HEK293 (cell line): ENCODE data around the gene SGIP1.

Experiments
- CTCF ChIA-PET: fragments of 350-600 bp; formaldehyde crosslinking; extraction: SDS; loops from one replicate; lab custom pipeline; 2021; ENCODE audit warnings: antibody characterized with exemption; lab: Yijun Ruan, JAX
- POLR2A ChIA-PET: fragments of 300-600 bp; formaldehyde crosslinking; extraction: SDS; loops from one replicate; lab custom pipeline; 2020; ENCODE audit warnings: antibody characterized with exemption, inconsistent platforms; lab: Yijun Ruan, JAX
- H3K27ac ChIP-seq: fragments of 200-500 bp; sonication (Bioruptor generic); 2 replicates; pipeline ENCODE4 v1.5.1; 2014; ENCODE audit warnings: low read depth, low read length, control low read depth, inconsistent platforms; ENCODE audit errors: extremely low read depth
- H3K36me3 ChIP-seq, 2 experiments: fragments of 200-500 bp in 1 of 2; sonication (Bioruptor generic) in 1 of 2; 1 replicate in 1 of 2; 2 replicates in 1 of 2; pipeline ENCODE4 v1.5.1; 2014 to 2017; ENCODE audit warnings: inconsistent platforms in 2 of 2, low read length in 2 of 2; ENCODE audit not compliant: control insufficient read depth in 2 of 2, insufficient read depth in 1 of 2
- H3K4me1 ChIP-seq: fragments of 200-500 bp; sonication (Bioruptor generic); 2 replicates; pipeline ENCODE4 v1.5.1; 2014; ENCODE audit warnings: mild to moderate bottlenecking, low read length, inconsistent platforms; ENCODE audit not compliant: control insufficient read depth, insufficient read depth
- H3K4me3 ChIP-seq: 2 replicates; pipeline ENCODE4 v1.5.1; 2011; ENCODE audit warnings: low read depth, mild to moderate bottlenecking, control low read depth, low read length, moderate library complexity
- H3K9me3 ChIP-seq: fragments of 200-500 bp; sonication (Bioruptor generic); 2 replicates; pipeline ENCODE4 v1.5.1; 2014; ENCODE audit warnings: low read depth, low read length, inconsistent platforms; ENCODE audit not compliant: control insufficient read depth, insufficient read depth
- GFI1B ChIP-seq: fragments of 450-650 bp; formaldehyde crosslinking; IDR thresholded peaks from 2 replicates; pipeline ENCODE4 v1.5.1; 2016; ENCODE audit warnings: missing biosample characterization, missing genetic modification characterization
- GLI2 ChIP-seq: fragments of 450-650 bp; formaldehyde crosslinking; IDR thresholded peaks from 2 replicates; pipeline ENCODE4; 2017; ENCODE audit warnings: missing biosample characterization, missing genetic modification characterization, low read depth, borderline replicate concordance
- KLF16 ChIP-seq: fragments of 450-650 bp; formaldehyde crosslinking; IDR thresholded peaks from 2 replicates; pipeline ENCODE4 v1.5.1; 2017; ENCODE audit warnings: missing biosample characterization, missing genetic modification characterization
- SETDB1 ChIP-seq: IDR thresholded peaks from one replicate; pipeline ENCODE4 v1.6.1; 2017; ENCODE audit warnings: mild to moderate bottlenecking, low read length, moderate library complexity, mixed read lengths; ENCODE audit not compliant: insufficient read length
- SP7 ChIP-seq: fragments of 450-650 bp; formaldehyde crosslinking; IDR thresholded peaks from 2 replicates; pipeline ENCODE4 v1.5.1; 2016; ENCODE audit warnings: missing biosample characterization, missing genetic modification characterization
- TCF7L2 ChIP-seq: IDR thresholded peaks from 2 replicates; pipeline ENCODE4 v1.6.1; 2011; ENCODE audit warnings: low read depth, mild to moderate bottlenecking, inconsistent platforms, low read length, moderate library complexity, borderline replicate concordance
- ZBTB1 ChIP-seq: fragments of 450-650 bp; formaldehyde crosslinking; IDR thresholded peaks from 2 replicates; pipeline ENCODE4 v1.5.1; 2016; ENCODE audit warnings: missing biosample characterization, missing genetic modification characterization
- ZBTB21 ChIP-seq: fragments of 450-650 bp; formaldehyde crosslinking; IDR thresholded peaks from 2 replicates; pipeline ENCODE4 v1.5.1; 2017; ENCODE audit warnings: missing biosample characterization, missing genetic modification characterization
- ZBTB8A ChIP-seq: fragments of 450-650 bp; formaldehyde crosslinking; IDR thresholded peaks from 2 replicates; pipeline ENCODE4 v1.5.1; 2016; ENCODE audit warnings: missing biosample characterization, missing genetic modification characterization
- ZEB2 ChIP-seq: fragments of 450-650 bp; formaldehyde crosslinking; IDR thresholded peaks from 2 replicates; pipeline ENCODE4 v1.5.1; 2016; ENCODE audit warnings: missing biosample characterization, missing genetic modification characterization
- ZFP41 ChIP-seq: fragments of 450-650 bp; formaldehyde crosslinking; IDR thresholded peaks from 2 replicates; pipeline ENCODE4 v1.5.1; 2016; ENCODE audit warnings: missing biosample characterization, missing genetic modification characterization, borderline replicate concordance
- ZIC2 ChIP-seq: fragments of 450-650 bp; formaldehyde crosslinking; IDR thresholded peaks from 2 replicates; pipeline ENCODE4 v1.5.1; 2016; ENCODE audit warnings: missing biosample characterization, missing genetic modification characterization
- ZNF174 ChIP-seq: fragments of 450-650 bp; formaldehyde crosslinking; IDR thresholded peaks from 2 replicates; pipeline ENCODE4 v1.5.0; 2017; ENCODE audit warnings: missing biosample characterization, mild to moderate bottlenecking, missing genetic modification characterization
- ZNF335 ChIP-seq: fragments of 450-650 bp; formaldehyde crosslinking; conservative IDR thresholded peaks from 2 replicates; pipeline ENCODE4 v1.5.1; 2016; ENCODE audit warnings: missing biosample characterization, missing genetic modification characterization
- ZNF341 ChIP-seq: fragments of 450-650 bp; formaldehyde crosslinking; IDR thresholded peaks from 2 replicates; pipeline ENCODE4; 2016; ENCODE audit warnings: low read depth, missing biosample characterization, missing genetic modification characterization
- ZNF366 ChIP-seq: fragments of 450-650 bp; formaldehyde crosslinking; conservative IDR thresholded peaks from 2 replicates; pipeline ENCODE4 v1.5.1; 2016; ENCODE audit warnings: missing biosample characterization, missing genetic modification characterization
- ZNF473 ChIP-seq: fragments of 450-650 bp; formaldehyde crosslinking; IDR thresholded peaks from 2 replicates; pipeline ENCODE4 v1.5.1; 2017; ENCODE audit warnings: missing biosample characterization, missing genetic modification characterization
- ZNF600 ChIP-seq: fragments of 450-650 bp; formaldehyde crosslinking; IDR thresholded peaks from 2 replicates; pipeline ENCODE4 v1.5.1; 2016; ENCODE audit warnings: missing biosample characterization, missing genetic modification characterization
- ZNF629 ChIP-seq: fragments of 450-650 bp; formaldehyde crosslinking; IDR thresholded peaks from 2 replicates; pipeline ENCODE4 v1.5.1; 2017; ENCODE audit warnings: missing biosample characterization, missing genetic modification characterization
- TF ChIP-seq, protein P1 (sequence below): fragments of 450-650 bp; formaldehyde crosslinking; IDR thresholded peaks from 2 replicates; pipeline ENCODE4 v1.5.1; 2016; ENCODE audit warnings: missing biosample characterization, missing genetic modification characterization, low read depth
- TF ChIP-seq, protein P2 (sequence below): fragments of 450-650 bp; formaldehyde crosslinking; IDR thresholded peaks from 2 replicates; pipeline ENCODE4 v1.5.1; 2017; ENCODE audit warnings: missing biosample characterization, missing genetic modification characterization
- TF ChIP-seq, protein P3 (sequence below): fragments of 450-650 bp; formaldehyde crosslinking; IDR thresholded peaks from 2 replicates; pipeline ENCODE4 v1.5.1; 2016; ENCODE audit warnings: missing biosample characterization, missing genetic modification characterization
- TF ChIP-seq, protein P4 (sequence below): fragments of 450-650 bp; formaldehyde crosslinking; optimal IDR thresholded peaks from 2 replicates; pipeline ENCODE3; 2016; ENCODE audit warnings: missing biosample characterization, mild to moderate bottlenecking, missing genetic modification characterization

Gene SGIP1

DNA sequence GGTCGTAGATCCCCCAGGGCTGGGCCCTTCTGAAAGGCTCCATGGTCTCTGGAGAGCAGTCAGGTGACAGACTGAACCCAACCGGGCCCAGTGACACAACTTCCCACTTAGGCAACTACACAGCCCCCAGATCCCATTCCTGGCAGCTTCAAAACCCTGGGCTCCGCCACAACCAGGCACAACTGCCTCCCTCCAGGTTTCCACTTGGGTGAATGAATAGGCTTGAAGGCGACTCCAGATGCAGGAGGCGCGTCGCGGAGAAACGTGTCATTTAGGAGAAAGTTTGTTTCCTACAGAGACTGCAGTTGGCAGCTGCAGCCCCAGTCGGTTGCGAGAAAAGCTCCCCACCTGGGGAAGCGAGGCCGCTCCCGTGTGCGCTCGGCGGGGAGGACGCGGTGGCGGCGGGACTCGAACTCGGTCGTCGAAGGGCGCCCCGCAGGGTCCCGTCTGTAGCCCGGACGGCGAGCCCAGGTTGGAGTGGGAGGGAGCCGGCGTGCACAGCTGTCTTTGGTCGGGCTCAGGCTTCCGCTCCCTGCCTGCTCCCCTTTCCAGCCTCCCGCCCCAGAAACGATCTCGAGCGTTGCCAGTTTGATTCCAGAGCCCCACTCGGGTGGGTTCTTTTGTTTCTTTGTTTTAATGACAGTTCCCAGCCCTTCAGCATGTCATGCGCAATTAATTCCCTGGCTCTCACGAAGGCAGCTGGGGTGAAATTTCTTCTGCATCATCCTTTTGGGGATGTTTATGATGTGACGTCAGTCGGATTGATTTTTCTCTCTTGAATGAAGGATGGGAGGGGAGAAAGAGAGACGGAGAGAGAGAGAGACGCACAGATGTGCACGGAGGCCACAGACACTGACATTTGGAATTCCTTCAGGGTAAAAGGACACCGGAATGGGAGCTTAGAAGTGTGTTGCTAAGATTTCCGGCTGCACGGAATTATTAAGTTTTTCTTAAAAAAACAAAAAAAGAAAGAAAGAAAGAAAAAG, 862 bp upstream of the SGIP1 start:
- POLR2A ChIA-PET, result no interaction called here
- Histone ChIP-seq H3K9me3 (no peaks in the 10 kb centered on the region), H3K4me3 (peak overlapping the region; percentile 17), H3K36me3 (no peaks in the 10 kb centered on the region), H3K27ac (no peak overlapping the region), H3K4me1 (no peaks in the 10 kb centered on the region)
- TF ChIP-seq KLF16 (tag by site-specific recombination) (no peak), SETDB1 (no peak), ZEB2 (0 out of 2 replicates have a peak, but pooled peaks have one; percentile 30), ZNF366 (tag by site-specific recombination) (peak; percentile 28; the same call in 1 of the 2 replicates), ZBTB8A (tag by site-specific recombination) (peak; percentile 20; the same call in 1 of the 2 replicates), ZNF629 (peak; percentile 67), ZNF335 (tag by site-specific recombination) (peak; percentile 77), ZBTB21 (tag by site-specific recombination) (peak; percentile 49), ZIC2 (tag by site-specific recombination) (peak; percentile 48; the same call in 1 of the 2 replicates), GFI1B (tag by site-specific recombination) (no peak), SP7 (tag by site-specific recombination) (0 out of 2 replicates have a peak, but pooled peaks have one; percentile 16)
- TF ChIP-seq, protein P1, sequence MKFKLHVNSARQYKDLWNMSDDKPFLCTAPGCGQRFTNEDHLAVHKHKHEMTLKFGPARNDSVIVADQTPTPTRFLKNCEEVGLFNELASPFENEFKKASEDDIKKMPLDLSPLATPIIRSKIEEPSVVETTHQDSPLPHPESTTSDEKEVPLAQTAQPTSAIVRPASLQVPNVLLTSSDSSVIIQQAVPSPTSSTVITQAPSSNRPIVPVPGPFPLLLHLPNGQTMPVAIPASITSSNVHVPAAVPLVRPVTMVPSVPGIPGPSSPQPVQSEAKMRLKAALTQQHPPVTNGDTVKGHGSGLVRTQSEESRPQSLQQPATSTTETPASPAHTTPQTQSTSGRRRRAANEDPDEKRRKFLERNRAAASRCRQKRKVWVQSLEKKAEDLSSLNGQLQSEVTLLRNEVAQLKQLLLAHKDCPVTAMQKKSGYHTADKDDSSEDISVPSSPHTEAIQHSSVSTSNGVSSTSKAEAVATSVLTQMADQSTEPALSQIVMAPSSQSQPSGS (tag by site-specific recombination), result peak; percentile 85
- TF ChIP-seq, protein P2, sequence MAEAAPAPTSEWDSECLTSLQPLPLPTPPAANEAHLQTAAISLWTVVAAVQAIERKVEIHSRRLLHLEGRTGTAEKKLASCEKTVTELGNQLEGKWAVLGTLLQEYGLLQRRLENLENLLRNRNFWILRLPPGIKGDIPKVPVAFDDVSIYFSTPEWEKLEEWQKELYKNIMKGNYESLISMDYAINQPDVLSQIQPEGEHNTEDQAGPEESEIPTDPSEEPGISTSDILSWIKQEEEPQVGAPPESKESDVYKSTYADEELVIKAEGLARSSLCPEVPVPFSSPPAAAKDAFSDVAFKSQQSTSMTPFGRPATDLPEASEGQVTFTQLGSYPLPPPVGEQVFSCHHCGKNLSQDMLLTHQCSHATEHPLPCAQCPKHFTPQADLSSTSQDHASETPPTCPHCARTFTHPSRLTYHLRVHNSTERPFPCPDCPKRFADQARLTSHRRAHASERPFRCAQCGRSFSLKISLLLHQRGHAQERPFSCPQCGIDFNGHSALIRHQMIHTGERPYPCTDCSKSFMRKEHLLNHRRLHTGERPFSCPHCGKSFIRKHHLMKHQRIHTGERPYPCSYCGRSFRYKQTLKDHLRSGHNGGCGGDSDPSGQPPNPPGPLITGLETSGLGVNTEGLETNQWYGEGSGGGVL (tag by site-specific recombination), result peak; percentile 69
- TF ChIP-seq, protein P3, sequence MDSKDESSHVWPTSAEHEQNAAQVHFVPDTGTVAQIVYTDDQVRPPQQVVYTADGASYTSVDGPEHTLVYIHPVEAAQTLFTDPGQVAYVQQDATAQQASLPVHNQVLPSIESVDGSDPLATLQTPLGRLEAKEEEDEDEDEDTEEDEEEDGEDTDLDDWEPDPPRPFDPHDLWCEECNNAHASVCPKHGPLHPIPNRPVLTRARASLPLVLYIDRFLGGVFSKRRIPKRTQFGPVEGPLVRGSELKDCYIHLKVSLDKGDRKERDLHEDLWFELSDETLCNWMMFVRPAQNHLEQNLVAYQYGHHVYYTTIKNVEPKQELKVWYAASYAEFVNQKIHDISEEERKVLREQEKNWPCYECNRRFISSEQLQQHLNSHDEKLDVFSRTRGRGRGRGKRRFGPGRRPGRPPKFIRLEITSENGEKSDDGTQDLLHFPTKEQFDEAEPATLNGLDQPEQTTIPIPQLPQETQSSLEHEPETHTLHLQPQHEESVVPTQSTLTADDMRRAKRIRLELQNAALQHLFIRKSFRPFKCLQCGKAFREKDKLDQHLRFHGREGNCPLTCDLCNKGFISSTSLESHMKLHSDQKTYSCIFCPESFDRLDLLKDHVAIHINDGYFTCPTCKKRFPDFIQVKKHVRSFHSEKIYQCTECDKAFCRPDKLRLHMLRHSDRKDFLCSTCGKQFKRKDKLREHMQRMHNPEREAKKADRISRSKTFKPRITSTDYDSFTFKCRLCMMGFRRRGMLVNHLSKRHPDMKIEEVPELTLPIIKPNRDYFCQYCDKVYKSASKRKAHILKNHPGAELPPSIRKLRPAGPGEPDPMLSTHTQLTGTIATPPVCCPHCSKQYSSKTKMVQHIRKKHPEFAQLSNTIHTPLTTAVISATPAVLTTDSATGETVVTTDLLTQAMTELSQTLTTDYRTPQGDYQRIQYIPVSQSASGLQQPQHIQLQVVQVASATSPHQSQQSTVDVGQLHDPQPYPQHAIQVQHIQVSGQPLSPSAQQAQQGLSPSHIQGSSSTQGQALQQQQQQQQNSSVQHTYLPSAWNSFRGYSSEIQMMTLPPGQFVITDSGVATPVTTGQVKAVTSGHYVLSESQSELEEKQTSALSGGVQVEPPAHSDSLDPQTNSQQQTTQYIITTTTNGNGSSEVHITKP (tag by site-specific recombination), result peak; percentile 83
- TF ChIP-seq, protein P4, sequence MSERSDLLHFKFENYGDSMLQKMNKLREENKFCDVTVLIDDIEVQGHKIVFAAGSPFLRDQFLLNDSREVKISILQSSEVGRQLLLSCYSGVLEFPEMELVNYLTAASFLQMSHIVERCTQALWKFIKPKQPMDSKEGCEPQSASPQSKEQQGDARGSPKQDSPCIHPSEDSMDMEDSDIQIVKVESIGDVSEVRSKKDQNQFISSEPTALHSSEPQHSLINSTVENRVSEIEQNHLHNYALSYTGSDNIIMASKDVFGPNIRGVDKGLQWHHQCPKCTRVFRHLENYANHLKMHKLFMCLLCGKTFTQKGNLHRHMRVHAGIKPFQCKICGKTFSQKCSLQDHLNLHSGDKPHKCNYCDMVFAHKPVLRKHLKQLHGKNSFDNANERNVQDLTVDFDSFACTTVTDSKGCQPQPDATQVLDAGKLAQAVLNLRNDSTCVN, result peak; percentile 24
- CTCF ChIA-PET, result interaction anchor here (0.6 to 1.8 kb wide), 8 partner anchors 12 to 289 kb away, joined by 3 to 7 read pairs (median 3); no protein-coding TSS in a partner anchor

DNA sequence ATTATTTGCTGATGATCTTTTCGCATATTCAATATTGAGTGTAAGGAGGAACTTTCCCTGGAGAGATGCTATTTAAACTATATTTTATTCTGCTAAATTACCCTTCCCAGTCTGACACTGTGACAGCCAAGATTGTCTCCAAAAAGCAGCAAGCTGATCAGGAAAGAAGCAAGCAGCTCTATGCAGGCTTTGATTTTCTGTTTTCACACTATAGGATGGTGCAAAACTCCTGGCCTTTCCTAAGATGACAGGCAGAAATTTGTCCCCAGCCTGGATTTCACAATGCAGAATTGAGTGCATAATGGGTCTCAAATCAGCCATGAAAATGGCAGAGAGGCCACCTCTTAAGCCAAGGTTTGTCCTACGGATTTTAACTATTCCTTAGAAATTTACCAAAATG, 1.1 kb downstream of the SGIP1 start:
- Histone ChIP-seq H3K36me3 (no peaks in the 10 kb centered on the region), H3K27ac (no peak overlapping the region), H3K9me3 (no peaks in the 10 kb centered on the region), H3K4me3 (no peak overlapping the region), H3K4me1 (peaks cover 3% of the 10 kb centered on the region; the same call in 1 of the 2 replicates)
- ChIA-PET POLR2A (no interaction called here), CTCF (interaction anchor here (1.2 kb wide), 1 partner anchor 49 kb away, joined by 4 read pairs; no protein-coding TSS in a partner anchor)
- TF ChIP-seq ZNF600 (tag by site-specific recombination) (no peak), ZEB2 (no peak), TCF7L2 (no peak), ZBTB1 (no peak), GLI2 (tag by site-specific recombination) (no peak), ZNF174 (tag by site-specific recombination) (no peak), ZNF473 (tag by site-specific recombination) (no peak), ZFP41 (tag by site-specific recombination) (no peak), ZNF341 (no peak)
